ENCODE data around the gene GPRIN2. TPM values are rescaled to one million over a fixed set of nuclear protein-coding genes. Genes with fewer than 3 reads are reported as not detected.

Gene GPRIN2
- total RNA-seq, 1 experiment from 2014 or later = 12.8 TPM

DNA sequence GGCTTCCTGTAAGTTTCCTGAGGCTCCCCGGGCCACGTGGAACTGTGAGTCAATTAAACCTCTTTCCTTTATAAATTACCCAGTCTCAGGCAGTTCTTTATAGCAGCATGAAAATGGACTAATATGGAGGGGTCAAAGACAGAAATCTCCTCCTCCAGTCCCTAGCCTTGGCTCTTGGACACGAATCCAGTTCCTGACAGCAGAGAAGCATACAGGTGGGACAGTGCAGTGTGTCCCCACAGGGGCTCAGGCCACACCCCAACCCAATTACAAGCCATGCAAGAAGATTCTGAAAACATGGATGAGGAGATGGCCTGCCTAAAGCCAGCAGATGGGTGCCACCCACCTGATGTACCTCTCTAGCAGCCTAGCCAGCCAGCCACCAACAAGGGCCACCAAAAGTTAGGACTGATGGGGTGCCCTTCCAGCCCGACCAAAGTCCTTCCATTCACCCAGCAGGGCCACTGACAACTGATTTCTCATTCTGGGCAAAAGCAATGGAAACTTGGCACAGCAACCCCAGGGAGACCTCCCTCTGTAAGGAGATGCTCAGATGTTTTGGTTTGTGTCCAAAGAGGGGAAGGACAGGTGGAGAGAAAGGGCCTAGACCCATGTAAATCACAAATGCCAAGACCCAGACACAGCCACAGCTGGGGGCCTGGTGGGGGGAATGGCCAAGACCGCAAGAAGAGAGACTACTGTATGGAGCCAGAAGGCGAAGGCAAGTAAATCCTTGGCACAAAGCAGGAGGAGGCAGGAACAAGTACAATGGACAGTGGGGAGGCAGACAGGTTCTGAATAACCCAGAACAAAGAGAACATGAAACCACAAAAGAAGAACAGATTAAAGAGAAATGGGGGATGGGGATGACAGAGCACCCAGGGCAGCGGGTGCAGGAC lies 13.6 kb downstream of the GPRIN2 start:
- TF ChIP-seq, protein P1, sequence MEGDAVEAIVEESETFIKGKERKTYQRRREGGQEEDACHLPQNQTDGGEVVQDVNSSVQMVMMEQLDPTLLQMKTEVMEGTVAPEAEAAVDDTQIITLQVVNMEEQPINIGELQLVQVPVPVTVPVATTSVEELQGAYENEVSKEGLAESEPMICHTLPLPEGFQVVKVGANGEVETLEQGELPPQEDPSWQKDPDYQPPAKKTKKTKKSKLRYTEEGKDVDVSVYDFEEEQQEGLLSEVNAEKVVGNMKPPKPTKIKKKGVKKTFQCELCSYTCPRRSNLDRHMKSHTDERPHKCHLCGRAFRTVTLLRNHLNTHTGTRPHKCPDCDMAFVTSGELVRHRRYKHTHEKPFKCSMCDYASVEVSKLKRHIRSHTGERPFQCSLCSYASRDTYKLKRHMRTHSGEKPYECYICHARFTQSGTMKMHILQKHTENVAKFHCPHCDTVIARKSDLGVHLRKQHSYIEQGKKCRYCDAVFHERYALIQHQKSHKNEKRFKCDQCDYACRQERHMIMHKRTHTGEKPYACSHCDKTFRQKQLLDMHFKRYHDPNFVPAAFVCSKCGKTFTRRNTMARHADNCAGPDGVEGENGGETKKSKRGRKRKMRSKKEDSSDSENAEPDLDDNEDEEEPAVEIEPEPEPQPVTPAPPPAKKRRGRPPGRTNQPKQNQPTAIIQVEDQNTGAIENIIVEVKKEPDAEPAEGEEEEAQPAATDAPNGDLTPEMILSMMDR (IDR thresholded peaks at IDR 0.05; ENCODE audit: unreplicated experiment) = no peak
- CTCF ChIA-PET = interaction anchor here (2.8 kb wide), 1 partner anchor 12 kb away, joined by 11 read pairs; no protein-coding TSS in a partner anchor
- BruUV-seq (replicated peaks) = no TSS peak
- Mint-ChIP-seq H3K4me3 (ENCODE audit: low read depth, unreplicated experiment) (no peak overlapping the region), H3K27ac (ENCODE audit: unreplicated experiment) (no peak overlapping the region), H3K9me3 (ENCODE audit: low read depth, unreplicated experiment) (no peaks in the 10 kb centered on the region), H3K4me1 (ENCODE audit: low read depth, unreplicated experiment) (peaks cover 52% of the 10 kb centered on the region), H3K27me3 (ENCODE audit: unreplicated experiment) (no peaks in the 10 kb centered on the region), H3K36me3 (ENCODE audit: insufficient read depth, unreplicated experiment) (peaks cover 11% of the 10 kb centered on the region)
- peak; percentile 14 for DNase-seq
- intact Hi-C loops (cut with micrococcal nuclease; ENCODE audit: unreplicated experiment) = no loop called here

GRCh38 chr10:46541735-46542566 lies 14.5 kb downstream of the GPRIN2 start:
- TF ChIP-seq, protein P1 (IDR thresholded peaks at IDR 0.05; ENCODE audit: unreplicated experiment) = no peak
- no peak overlapping the region for H3K4me3 Mint-ChIP-seq (ENCODE audit: low read depth, unreplicated experiment)
- DNase-seq = peak; percentile 6
- intact Hi-C loops (cut with micrococcal nuclease; ENCODE audit: unreplicated experiment) = no loop called here
- CTCF ChIA-PET = no interaction called here
- H3K9me3 Mint-ChIP-seq (ENCODE audit: low read depth, unreplicated experiment) = no peaks in the 10 kb centered on the region
- peaks cover 58% of the 10 kb centered on the region for H3K4me1 Mint-ChIP-seq (ENCODE audit: low read depth, unreplicated experiment)
- no peaks in the 10 kb centered on the region for H3K27me3 Mint-ChIP-seq (ENCODE audit: unreplicated experiment)
- H3K27ac Mint-ChIP-seq (ENCODE audit: unreplicated experiment) = no peak overlapping the region
- H3K36me3 Mint-ChIP-seq (ENCODE audit: insufficient read depth, unreplicated experiment) = peaks cover 11% of the 10 kb centered on the region
- BruUV-seq (replicated peaks) = no TSS peak

DNA sequence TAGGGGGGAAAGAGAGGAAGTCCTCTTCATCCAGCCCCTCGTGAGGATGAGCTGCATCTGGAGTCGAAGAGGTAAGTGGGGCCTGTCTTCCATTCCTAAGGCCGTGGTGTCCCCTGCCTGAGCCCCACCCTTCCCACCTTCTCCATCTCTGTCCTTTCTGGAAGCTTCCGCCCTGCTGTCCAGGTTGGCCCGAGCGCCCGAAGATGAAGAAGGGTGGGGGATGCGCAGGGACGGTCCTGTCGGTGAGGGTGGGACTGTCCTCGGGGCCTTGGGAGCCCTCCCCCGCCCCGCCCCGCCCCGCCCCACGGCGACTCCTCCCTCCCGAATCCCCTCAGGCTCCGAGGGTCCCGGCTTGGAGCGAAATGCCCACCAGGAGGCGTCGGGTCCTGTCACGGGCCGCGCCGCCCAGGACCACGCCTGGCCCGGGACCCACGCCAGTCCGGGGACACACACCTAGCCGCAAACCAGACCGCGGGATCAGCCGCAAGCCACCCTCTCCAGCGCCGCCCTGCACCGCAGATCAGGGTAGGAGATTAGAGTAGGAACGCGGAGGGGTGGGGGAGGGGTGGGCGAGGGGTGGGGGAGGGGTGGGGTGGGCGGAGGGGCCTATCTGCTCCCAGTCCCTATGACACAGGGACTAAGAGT lies 15.3 kb downstream of the GPRIN2 start:
- peak; percentile 55 for DNase-seq
- intact Hi-C loops (cut with micrococcal nuclease; ENCODE audit: unreplicated experiment) = no loop called here
- no TSS peak for BruUV-seq (replicated peaks)
- Mint-ChIP-seq H3K27ac (ENCODE audit: unreplicated experiment) (peak overlapping the region; percentile 89), H3K27me3 (ENCODE audit: unreplicated experiment) (no peaks in the 10 kb centered on the region), H3K4me3 (ENCODE audit: low read depth, unreplicated experiment) (peak overlapping the region; percentile 27), H3K4me1 (ENCODE audit: low read depth, unreplicated experiment) (peaks cover 58% of the 10 kb centered on the region), H3K36me3 (ENCODE audit: insufficient read depth, unreplicated experiment) (peaks cover 11% of the 10 kb centered on the region), H3K9me3 (ENCODE audit: low read depth, unreplicated experiment) (no peaks in the 10 kb centered on the region)
- TF ChIP-seq, protein P1 (IDR thresholded peaks at IDR 0.05; ENCODE audit: unreplicated experiment) = peak; percentile 61
- CTCF ChIA-PET = interaction anchor here (1.8 kb wide), 1 partner anchor 12 kb away, joined by 6 read pairs; no protein-coding TSS in a partner anchor

DNA sequence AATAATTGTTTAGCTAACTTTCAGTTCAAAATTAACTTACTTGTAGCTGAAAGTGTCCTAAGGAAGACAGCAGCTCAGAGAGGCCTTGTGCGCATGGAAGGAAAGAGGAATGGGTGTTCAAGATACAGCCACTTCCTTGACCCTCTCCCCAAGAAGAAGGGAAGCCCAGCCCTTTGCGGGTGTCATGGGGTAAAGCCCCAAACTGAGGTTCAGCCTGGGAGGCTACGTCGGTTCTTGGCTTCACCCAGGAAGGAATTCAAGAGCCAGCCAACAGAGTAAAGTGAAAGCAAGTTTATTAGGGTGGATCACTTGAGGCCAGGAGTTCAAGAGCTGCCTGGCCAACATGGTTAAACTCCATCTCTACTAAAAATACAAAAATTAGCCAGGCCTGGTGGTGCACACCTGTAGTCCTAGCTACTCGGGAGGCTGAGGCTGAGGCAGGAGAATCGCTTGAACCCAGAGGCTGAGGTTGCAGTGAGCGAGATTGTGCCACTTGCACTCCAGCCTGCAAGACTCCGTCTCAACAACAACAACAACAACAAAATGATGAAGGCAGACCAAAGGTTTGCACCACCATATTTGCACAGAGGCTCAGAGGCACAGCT lies 15.9 kb downstream of the GPRIN2 start:
- CTCF ChIA-PET = interaction anchor here (0.8 to 3.2 kb wide), 8 partner anchors 8 to 311 kb away, joined by 3 to 14 read pairs (median 6); no protein-coding TSS in a partner anchor
- peaks cover 58% of the 10 kb centered on the region for H3K4me1 Mint-ChIP-seq (ENCODE audit: low read depth, unreplicated experiment)
- H3K9me3 Mint-ChIP-seq (ENCODE audit: low read depth, unreplicated experiment) = no peaks in the 10 kb centered on the region
- intact Hi-C loops (cut with micrococcal nuclease; ENCODE audit: unreplicated experiment) = no loop called here
- H3K36me3 Mint-ChIP-seq (ENCODE audit: insufficient read depth, unreplicated experiment) = peaks cover 11% of the 10 kb centered on the region
- peak overlapping the region; percentile 27 for H3K4me3 Mint-ChIP-seq (ENCODE audit: low read depth, unreplicated experiment)
- H3K27me3 Mint-ChIP-seq (ENCODE audit: unreplicated experiment) = no peaks in the 10 kb centered on the region
- BruUV-seq (replicated peaks) = no TSS peak
- TF ChIP-seq, protein P1 (IDR thresholded peaks at IDR 0.05; ENCODE audit: unreplicated experiment) = no peak
- no peak for DNase-seq
- peak overlapping the region; percentile 89 for H3K27ac Mint-ChIP-seq (ENCODE audit: unreplicated experiment)

Data from Calu3 (cell line).